ENCODE results near the gene LY6G5C. TPM values are rescaled to one million over a fixed set of nuclear protein-coding genes. Genes with fewer than 3 reads are reported as not detected.

LY6G5C gene
- total RNA-seq, 1 experiment from 2014 or later, result 2.6 TPM

GRCh38 chr6:31660381-31661261 is 20.2 kb downstream of the LY6G5C start, which contains the start of gene C6orf47:
TSS of gene C6orf47 (minus strand) at chr6:31660778. CDS start at chr6:31659947, 831 bp downstream.
- H3K27me3 ChIP-seq (ENCODE audit: insufficient read depth, low read depth), result no peaks in the 10 kb centered on the region
- H3K36me3 ChIP-seq (ENCODE audit: low read depth), result 0 out of 2 replicates have a peak, but pooled peaks cover 10% of the 10 kb centered on the region
- 0 out of 2 replicates have a peak, but pooled peaks cover 7% of the 10 kb centered on the region for H4K20me1 ChIP-seq (ENCODE audit: insufficient read depth)
- H3K4me2 ChIP-seq, result peak within 1 kb of the TSS; percentile 88
- H3K79me2 ChIP-seq (ENCODE audit: low read depth), result peaks cover 55% of the 10 kb centered on the region
- BruUV-seq (replicated peaks), result TSS peak; percentile 43
- H3K4me1 ChIP-seq (replicated peaks; ENCODE audit: insufficient read depth), result peaks cover 26% of the 10 kb centered on the region
- POLR2A ChIA-PET (ENCODE audit: unreplicated experiment), result interaction anchor here (0.5 to 0.9 kb wide), 6 partner anchors 8 to 416 kb away, joined by 4 to 26 read pairs (median 4); partner anchors contain the start of genes BAG6 and NFKBIL1
- no peaks in the 10 kb centered on the region for H3K9me2 ChIP-seq (ENCODE audit: insufficient read depth)
- H3K27ac ChIP-seq, result peak within 1 kb of the TSS; percentile 71
- H3K4me3 ChIP-seq, result peak within 1 kb of the TSS; percentile 79
- peak within 1 kb of the TSS; percentile 81 for H2AFZ ChIP-seq
- H3K9me3 ChIP-seq (ENCODE audit: insufficient read depth, low read depth), result no peaks in the 10 kb centered on the region
- DNase-seq, result peak; percentile 66 to 82
- TF ChIP-seq EZH2 (IDR thresholded peaks at IDR 0.05; ENCODE audit: low read depth) (no peak), CTCF (conservative IDR thresholded peaks at IDR 0.05) (no peak)
- H3F3A ChIP-seq (ENCODE audit: insufficient read depth, low read depth), result peaks cover 23% of the 10 kb centered on the region
- intact Hi-C loops (cut with micrococcal nuclease; ENCODE audit: unreplicated experiment), result loop anchor here (1.0 to 10.0 kb wide), 2 partner anchors 8 to 514 kb away; partner anchors contain the start of genes AGPAT1, BAG6 and RNF5
- CTCF ChIA-PET, result interaction anchor here (0.6 to 1.0 kb wide), 2 partner anchors 73 to 109 kb away, joined by 3 to 13 read pairs; no protein-coding TSS in a partner anchor

- no peaks in the 10 kb centered on the region for H3K27me3 ChIP-seq (ENCODE audit: insufficient read depth, low read depth)
- 0 out of 2 replicates have a peak, but pooled peaks cover 7% of the 10 kb centered on the region for H4K20me1 ChIP-seq (ENCODE audit: insufficient read depth)
- H3K4me1 ChIP-seq (replicated peaks; ENCODE audit: insufficient read depth), result peaks cover 26% of the 10 kb centered on the region
- TSS peak; percentile 48 for BruUV-seq (replicated peaks)
- peaks cover 50% of the 10 kb centered on the region for H3K79me2 ChIP-seq (ENCODE audit: low read depth)
- ChIA-PET POLR2A (ENCODE audit: unreplicated experiment) (interaction anchor here (0.5 to 0.8 kb wide), 5 partner anchors 7 to 171 kb away, joined by 4 to 26 read pairs (median 4); partner anchors contain the start of genes BAG6, NFKBIL1 and VARS1), CTCF (interaction anchor here (1.0 kb wide), 1 partner anchor 110 kb away, joined by 3 read pairs; no protein-coding TSS in a partner anchor)
- DNase-seq, result peak; percentile 18 to 54
- TF ChIP-seq CTCF (conservative IDR thresholded peaks at IDR 0.05), result no peak
- TF ChIP-seq EZH2 (IDR thresholded peaks at IDR 0.05; ENCODE audit: low read depth), result no peak
- peak overlapping the region; percentile 88 for H3K4me2 ChIP-seq
- H3F3A ChIP-seq (ENCODE audit: insufficient read depth, low read depth), result peaks cover 20% of the 10 kb centered on the region
- H3K36me3 ChIP-seq (ENCODE audit: low read depth), result 0 out of 2 replicates have a peak, but pooled peaks cover 10% of the 10 kb centered on the region
- H2AFZ ChIP-seq, result peak overlapping the region; percentile 81
- intact Hi-C loops (cut with micrococcal nuclease; ENCODE audit: unreplicated experiment), result loop anchor here (1.0 to 10.0 kb wide), 2 partner anchors 8 to 515 kb away; partner anchors contain the start of genes AGPAT1, BAG6 and RNF5
- peak overlapping the region; percentile 79 for H3K4me3 ChIP-seq
- H3K27ac ChIP-seq, result peak overlapping the region; percentile 71
- no peaks in the 10 kb centered on the region for H3K9me3 ChIP-seq (ENCODE audit: insufficient read depth, low read depth)
- H3K9me2 ChIP-seq (ENCODE audit: insufficient read depth), result no peaks in the 10 kb centered on the region
These were observed 21.1 kb downstream of the LY6G5C start for GRCh38 chr6:31659649-31660380.

All from PC-9 (cell line).